Osteocyte (in vitro differentiated cells): ENCODE measurements around the gene RRP9. TPM values are rescaled to one million over a fixed set of nuclear protein-coding genes. Genes with fewer than 3 reads are reported as not detected.

ENCODE experiments used
- DNase-seq: peaks from one replicate; pipeline ENCODE4 v3.0.0; 2021; ENCODE audit warnings: mixed read lengths; ENCODE audit not compliant: unreplicated experiment; ENCODE audit errors: extremely low spot score
- H3K27ac Mint-ChIP-seq: one replicate; pipeline ENCODE4 v1.8.0; 2021; ENCODE audit warnings: mild to moderate bottlenecking, mixed read lengths; ENCODE audit not compliant: unreplicated experiment
- H3K27me3 Mint-ChIP-seq: one replicate; pipeline ENCODE4 v1.8.0; 2021; ENCODE audit warnings: mixed read lengths; ENCODE audit not compliant: unreplicated experiment
- H3K36me3 Mint-ChIP-seq: one replicate; pipeline ENCODE4 v1.8.0; 2021; ENCODE audit warnings: mixed read lengths; ENCODE audit not compliant: unreplicated experiment
- H3K4me1 Mint-ChIP-seq: one replicate; pipeline ENCODE4 v1.8.0; 2021; ENCODE audit warnings: mixed read lengths; ENCODE audit not compliant: unreplicated experiment
- H3K4me3 Mint-ChIP-seq: one replicate; pipeline ENCODE4 v1.8.0; 2021; ENCODE audit warnings: mild to moderate bottlenecking, moderate library complexity, mixed read lengths; ENCODE audit not compliant: unreplicated experiment
- H3K9me3 Mint-ChIP-seq: one replicate; pipeline ENCODE4 v1.8.0; 2021; ENCODE audit warnings: mixed read lengths; ENCODE audit not compliant: unreplicated experiment
- CTCF ChIP-seq: fragments of 200-600 bp; sonication (generic); IDR thresholded peaks from 2 replicates; pipeline ENCODE4 v1.5.0; 2021; ENCODE audit warnings: antibody characterized with exemption, mild to moderate bottlenecking, moderate library complexity
- total RNA-seq: library from RNA; stranded (reverse); gene quantifications from 2 replicates; pipeline ENCODE4 v1.2.1, GENCODE V29; 2021

Gene RRP9
- total RNA-seq, 1 donor from 2014 or later = 20.7 TPM

DNA sequence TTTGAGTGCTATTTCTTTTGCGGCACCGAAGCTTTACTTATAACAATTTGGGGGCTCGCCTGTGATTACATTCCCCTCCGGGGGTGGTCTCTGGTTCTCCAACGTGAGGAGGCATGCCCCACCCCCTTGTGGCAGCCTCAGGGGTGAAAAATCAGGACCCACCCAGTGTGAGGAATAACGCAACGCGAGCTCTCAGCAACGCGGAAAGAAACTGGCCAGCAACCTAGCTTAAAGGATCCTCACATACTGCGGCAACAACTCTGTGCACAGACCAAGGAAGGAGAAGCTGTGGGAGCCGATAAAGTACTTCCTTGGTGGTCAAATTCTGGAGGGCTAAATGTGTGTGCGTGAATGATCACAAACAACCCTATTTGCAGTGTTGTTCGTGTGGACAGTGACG, 44.3 kb downstream of the RRP9 start:
- no peak for DNase-seq
- H3K9me3 Mint-ChIP-seq = no peaks in the 10 kb centered on the region
- no peak overlapping the region for H3K4me3 Mint-ChIP-seq
- H3K27me3 Mint-ChIP-seq = peaks cover 55% of the 10 kb centered on the region
- no peaks in the 10 kb centered on the region for H3K36me3 Mint-ChIP-seq
- H3K4me1 Mint-ChIP-seq = no peaks in the 10 kb centered on the region
- no peak overlapping the region for H3K27ac Mint-ChIP-seq
- TF ChIP-seq CTCF = no peak

GRCh38 chr3:51896607-51897305, 44.9 kb downstream of the RRP9 start:
- no peak for TF ChIP-seq CTCF
- no peaks in the 10 kb centered on the region for H3K9me3 Mint-ChIP-seq
- H3K27me3 Mint-ChIP-seq = peaks cover 61% of the 10 kb centered on the region
- no peak overlapping the region for H3K27ac Mint-ChIP-seq
- H3K36me3 Mint-ChIP-seq = no peaks in the 10 kb centered on the region
- no peak for DNase-seq
- H3K4me1 Mint-ChIP-seq = no peaks in the 10 kb centered on the region
- H3K4me3 Mint-ChIP-seq = no peak overlapping the region

GRCh38 chr3:51894939-51895338, 46.8 kb downstream of the RRP9 start:
- Mint-ChIP-seq H3K27me3 (peaks cover 51% of the 10 kb centered on the region), H3K9me3 (no peaks in the 10 kb centered on the region), H3K4me3 (no peak overlapping the region), H3K4me1 (no peaks in the 10 kb centered on the region), H3K27ac (no peak overlapping the region), H3K36me3 (no peaks in the 10 kb centered on the region)
- no peak for TF ChIP-seq CTCF
- DNase-seq = no peak

DNA sequence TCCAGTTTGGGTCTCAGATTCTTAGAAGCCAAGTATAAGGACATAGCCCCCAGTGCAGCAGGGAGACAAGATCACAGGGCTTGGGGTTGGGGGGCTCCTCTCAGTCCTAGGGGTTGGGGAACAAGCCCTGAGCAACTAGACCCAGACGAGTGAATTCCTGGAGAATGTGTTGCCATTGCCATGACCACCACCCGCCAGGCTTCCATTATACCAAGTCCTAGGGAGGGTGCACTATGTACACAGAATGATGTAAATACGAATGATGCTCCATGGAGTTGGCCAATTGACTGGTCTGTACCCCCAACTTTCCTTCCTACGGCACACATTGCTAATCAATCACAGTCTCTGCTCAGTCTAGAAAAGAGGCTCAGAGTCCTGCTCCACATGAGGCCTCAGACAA, 47.3 kb downstream of the RRP9 start:
- DNase-seq = no peak
- Mint-ChIP-seq H3K4me1 (no peaks in the 10 kb centered on the region), H3K4me3 (no peak overlapping the region), H3K9me3 (no peaks in the 10 kb centered on the region), H3K27me3 (peaks cover 48% of the 10 kb centered on the region), H3K36me3 (no peaks in the 10 kb centered on the region), H3K27ac (no peak overlapping the region)
- no peak for TF ChIP-seq CTCF

DNA sequence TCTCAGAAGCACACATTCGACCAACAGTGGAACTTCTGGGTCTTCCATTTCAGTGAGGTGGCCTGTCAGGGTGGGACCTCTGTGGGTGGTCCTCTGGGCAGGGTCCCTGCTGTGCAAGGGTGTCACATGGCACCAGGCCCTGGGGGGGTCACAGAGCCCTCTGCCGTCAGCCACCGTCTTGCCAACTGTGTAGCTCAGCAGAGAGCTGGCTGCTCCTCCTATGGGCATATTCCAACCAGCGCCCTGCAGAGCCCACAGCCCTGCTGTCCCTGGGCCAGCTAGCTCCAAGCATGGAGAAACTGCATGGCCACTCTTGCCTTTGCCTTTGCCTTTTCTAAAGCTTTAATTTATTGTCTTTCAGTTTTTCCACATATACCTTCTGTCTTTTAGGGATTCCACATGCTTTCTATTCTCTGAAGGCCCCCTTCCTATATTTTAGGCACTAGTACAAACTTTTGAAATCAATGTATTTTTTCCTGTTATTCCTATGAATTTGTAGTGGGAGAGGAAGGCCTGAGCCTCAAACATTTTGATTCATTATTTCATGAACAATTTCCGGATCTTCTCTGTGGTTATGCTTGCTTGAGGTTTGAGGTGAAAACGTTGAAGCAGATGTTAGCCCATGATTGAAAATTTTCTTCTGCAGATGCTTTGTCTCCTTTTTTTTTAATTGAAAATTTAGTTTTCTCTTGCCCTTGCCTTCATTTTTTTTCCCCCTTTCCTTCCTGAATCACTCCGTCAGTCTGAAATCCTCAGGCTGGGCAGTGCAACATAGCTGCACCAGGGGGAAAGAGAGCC, 50.3 kb downstream of the RRP9 start:
- no peak overlapping the region for H3K4me3 Mint-ChIP-seq
- DNase-seq = no peak
- H3K27me3 Mint-ChIP-seq = peaks cover 25% of the 10 kb centered on the region
- no peaks in the 10 kb centered on the region for H3K4me1 Mint-ChIP-seq
- no peaks in the 10 kb centered on the region for H3K9me3 Mint-ChIP-seq
- no peak overlapping the region for H3K27ac Mint-ChIP-seq
- no peaks in the 10 kb centered on the region for H3K36me3 Mint-ChIP-seq
- no peak for TF ChIP-seq CTCF
